Activated naive CD8-positive, alpha-beta T cell (primary cell): ENCODE data around the gene RPP38.

Experiments used
- H3K27ac Mint-ChIP-seq: one replicate; pipeline ENCODE4 v1.8.0; 2021; ENCODE audit warnings: mixed read lengths
- H3K27me3 Mint-ChIP-seq: one replicate; pipeline ENCODE4 v1.8.0; 2021; ENCODE audit warnings: mixed read lengths
- H3K36me3 Mint-ChIP-seq: one replicate; pipeline ENCODE4 v1.8.0; 2021; ENCODE audit warnings: mixed read lengths
- H3K4me1 Mint-ChIP-seq: one replicate; pipeline ENCODE4 v1.8.0; 2021; ENCODE audit warnings: low read depth, mixed read lengths
- H3K4me3 Mint-ChIP-seq: one replicate; pipeline ENCODE4 v1.8.0; 2021; ENCODE audit warnings: mild to moderate bottlenecking, mixed read lengths
- H3K9me3 Mint-ChIP-seq: one replicate; pipeline ENCODE4 v1.8.0; 2021; ENCODE audit warnings: low read depth, mixed read lengths

RPP38 gene

GRCh38 chr10:15097011-15097812 lies at the start of gene RPP38:
TSS of gene RPP38 (plus strand) at chr10:15097355. CDS start at chr10:15103315, 5,960 bp downstream.
- H3K27me3 Mint-ChIP-seq, result no peaks in the 10 kb centered on the region
- no peaks in the 10 kb centered on the region for H3K9me3 Mint-ChIP-seq

GRCh38 chr10:15049533-15049932 lies 47.6 kb upstream of the RPP38 start:
- Mint-ChIP-seq H3K4me1 (peaks cover 2% of the 10 kb centered on the region), H3K36me3 (no peaks in the 10 kb centered on the region), H3K4me3 (no peak overlapping the region), H3K27ac (no peak overlapping the region), H3K27me3 (no peaks in the 10 kb centered on the region), H3K9me3 (no peaks in the 10 kb centered on the region)

More at GRCh38 chr10:15097011-15097812, at the start of gene RPP38:
- H3K4me3 Mint-ChIP-seq, result peak within 1 kb of the TSS; percentile 99
- H3K4me1 Mint-ChIP-seq, result peaks cover 29% of the 10 kb centered on the region
- H3K27ac Mint-ChIP-seq, result peak within 1 kb of the TSS; percentile 98
- peaks cover 2% of the 10 kb centered on the region for H3K36me3 Mint-ChIP-seq

GRCh38 chr10:15052121-15052520 lies 45.0 kb upstream of the RPP38 start:
- Mint-ChIP-seq H3K36me3 (no peaks in the 10 kb centered on the region), H3K9me3 (no peaks in the 10 kb centered on the region), H3K27me3 (no peaks in the 10 kb centered on the region), H3K27ac (no peak overlapping the region), H3K4me3 (no peak overlapping the region), H3K4me1 (no peaks in the 10 kb centered on the region)

GRCh38 chr10:15053061-15053460 lies 44.1 kb upstream of the RPP38 start:
- H3K27ac Mint-ChIP-seq, result no peak overlapping the region
- H3K4me3 Mint-ChIP-seq, result no peak overlapping the region
- H3K4me1 Mint-ChIP-seq, result no peaks in the 10 kb centered on the region
- H3K27me3 Mint-ChIP-seq, result peaks cover 2% of the 10 kb centered on the region
- H3K9me3 Mint-ChIP-seq, result no peaks in the 10 kb centered on the region
- H3K36me3 Mint-ChIP-seq, result no peaks in the 10 kb centered on the region

GRCh38 chr10:15058689-15059088 lies 38.5 kb upstream of the RPP38 start:
- H3K27ac Mint-ChIP-seq, result no peak overlapping the region
- peaks cover 7% of the 10 kb centered on the region for H3K36me3 Mint-ChIP-seq
- peaks cover 11% of the 10 kb centered on the region for H3K9me3 Mint-ChIP-seq
- peaks cover 5% of the 10 kb centered on the region for H3K27me3 Mint-ChIP-seq
- no peak overlapping the region for H3K4me3 Mint-ChIP-seq
- no peaks in the 10 kb centered on the region for H3K4me1 Mint-ChIP-seq

- Mint-ChIP-seq H3K27ac (no peak overlapping the region), H3K4me3 (no peak overlapping the region), H3K9me3 (peaks cover 11% of the 10 kb centered on the region), H3K36me3 (peaks cover 7% of the 10 kb centered on the region), H3K4me1 (no peaks in the 10 kb centered on the region), H3K27me3 (peaks cover 8% of the 10 kb centered on the region)
Measured at GRCh38 chr10:15059914-15060313, 37.2 kb upstream of the RPP38 start.

- Mint-ChIP-seq H3K4me1 (no peaks in the 10 kb centered on the region), H3K9me3 (peaks cover 16% of the 10 kb centered on the region)
Measured at GRCh38 chr10:15060638-15061037, 36.5 kb upstream of the RPP38 start.

GRCh38 chr10:15067154-15067553 lies 30.0 kb upstream of the RPP38 start:
- H3K4me3 Mint-ChIP-seq, result no peak overlapping the region
- H3K4me1 Mint-ChIP-seq, result no peaks in the 10 kb centered on the region
- peaks cover 7% of the 10 kb centered on the region for H3K27me3 Mint-ChIP-seq
- H3K9me3 Mint-ChIP-seq, result peaks cover 5% of the 10 kb centered on the region
- no peak overlapping the region for H3K27ac Mint-ChIP-seq
- H3K36me3 Mint-ChIP-seq, result peaks cover 6% of the 10 kb centered on the region

More at GRCh38 chr10:15060638-15061037, 36.5 kb upstream of the RPP38 start:
- no peak overlapping the region for H3K4me3 Mint-ChIP-seq
- peaks cover 11% of the 10 kb centered on the region for H3K27me3 Mint-ChIP-seq
- H3K36me3 Mint-ChIP-seq, result peaks cover 12% of the 10 kb centered on the region
- no peak overlapping the region for H3K27ac Mint-ChIP-seq

GRCh38 chr10:15068802-15069201 lies 28.4 kb upstream of the RPP38 start:
- H3K9me3 Mint-ChIP-seq, result peaks cover 5% of the 10 kb centered on the region

GRCh38 chr10:15069230-15069629 lies 27.9 kb upstream of the RPP38 start:
- H3K9me3 Mint-ChIP-seq, result peaks cover 5% of the 10 kb centered on the region
- H3K36me3 Mint-ChIP-seq, result peaks cover 6% of the 10 kb centered on the region
- no peaks in the 10 kb centered on the region for H3K4me1 Mint-ChIP-seq
- H3K27ac Mint-ChIP-seq, result no peak overlapping the region
- peaks cover 7% of the 10 kb centered on the region for H3K27me3 Mint-ChIP-seq
- no peak overlapping the region for H3K4me3 Mint-ChIP-seq

More at GRCh38 chr10:15068802-15069201, 28.4 kb upstream of the RPP38 start:
- no peak overlapping the region for H3K4me3 Mint-ChIP-seq
- peaks cover 9% of the 10 kb centered on the region for H3K27me3 Mint-ChIP-seq
- H3K4me1 Mint-ChIP-seq, result no peaks in the 10 kb centered on the region
- H3K36me3 Mint-ChIP-seq, result peaks cover 6% of the 10 kb centered on the region
- no peak overlapping the region for H3K27ac Mint-ChIP-seq

GRCh38 chr10:15072358-15072757 lies 24.8 kb upstream of the RPP38 start:
- H3K9me3 Mint-ChIP-seq, result no peaks in the 10 kb centered on the region
- peaks cover 3% of the 10 kb centered on the region for H3K27me3 Mint-ChIP-seq
- H3K27ac Mint-ChIP-seq, result no peak overlapping the region
- H3K36me3 Mint-ChIP-seq, result no peaks in the 10 kb centered on the region
- H3K4me3 Mint-ChIP-seq, result no peak overlapping the region
- H3K4me1 Mint-ChIP-seq, result no peaks in the 10 kb centered on the region

GRCh38 chr10:15075421-15075820 lies 21.7 kb upstream of the RPP38 start:
- Mint-ChIP-seq H3K27me3 (peaks cover 3% of the 10 kb centered on the region), H3K27ac (no peak overlapping the region), H3K36me3 (no peaks in the 10 kb centered on the region), H3K4me3 (no peak overlapping the region), H3K9me3 (no peaks in the 10 kb centered on the region), H3K4me1 (no peaks in the 10 kb centered on the region)

GRCh38 chr10:15083674-15084501 lies 13.3 kb upstream of the RPP38 start:
- H3K9me3 Mint-ChIP-seq, result no peaks in the 10 kb centered on the region
- H3K27ac Mint-ChIP-seq, result no peak overlapping the region
- H3K27me3 Mint-ChIP-seq, result no peaks in the 10 kb centered on the region
- H3K36me3 Mint-ChIP-seq, result no peaks in the 10 kb centered on the region
- peaks cover 2% of the 10 kb centered on the region for H3K4me1 Mint-ChIP-seq
- no peak overlapping the region for H3K4me3 Mint-ChIP-seq

GRCh38 chr10:15084502-15084922 lies 12.6 kb upstream of the RPP38 start:
- H3K27ac Mint-ChIP-seq, result no peak overlapping the region
- no peaks in the 10 kb centered on the region for H3K9me3 Mint-ChIP-seq
- no peak overlapping the region for H3K4me3 Mint-ChIP-seq
- peaks cover 2% of the 10 kb centered on the region for H3K4me1 Mint-ChIP-seq
- H3K27me3 Mint-ChIP-seq, result no peaks in the 10 kb centered on the region
- no peaks in the 10 kb centered on the region for H3K36me3 Mint-ChIP-seq
